ENCODE data around the gene RALGAPB.

Gene RALGAPB

GRCh38 chr20:38569747-38570525 lies 97.3 kb downstream of the RALGAPB start:
- no peak for TF ChIP-seq CTCF (IDR thresholded peaks at IDR 0.05; ENCODE audit: low read length, missing control alignments)
- no peak overlapping the region for H3K4me3 ChIP-seq (replicated peaks; ENCODE audit: low read depth, low read length)
- no peak for DNase-seq (ENCODE audit: low read depth)

- DNase-seq (ENCODE audit: low read depth), result no peak
- TF ChIP-seq CTCF (IDR thresholded peaks at IDR 0.05; ENCODE audit: low read length, missing control alignments), result no peak
- no peak overlapping the region for H3K4me3 ChIP-seq (replicated peaks; ENCODE audit: low read depth, low read length)
These were observed 100.8 kb downstream of the RALGAPB start for GRCh38 chr20:38573413-38573812.

DNA sequence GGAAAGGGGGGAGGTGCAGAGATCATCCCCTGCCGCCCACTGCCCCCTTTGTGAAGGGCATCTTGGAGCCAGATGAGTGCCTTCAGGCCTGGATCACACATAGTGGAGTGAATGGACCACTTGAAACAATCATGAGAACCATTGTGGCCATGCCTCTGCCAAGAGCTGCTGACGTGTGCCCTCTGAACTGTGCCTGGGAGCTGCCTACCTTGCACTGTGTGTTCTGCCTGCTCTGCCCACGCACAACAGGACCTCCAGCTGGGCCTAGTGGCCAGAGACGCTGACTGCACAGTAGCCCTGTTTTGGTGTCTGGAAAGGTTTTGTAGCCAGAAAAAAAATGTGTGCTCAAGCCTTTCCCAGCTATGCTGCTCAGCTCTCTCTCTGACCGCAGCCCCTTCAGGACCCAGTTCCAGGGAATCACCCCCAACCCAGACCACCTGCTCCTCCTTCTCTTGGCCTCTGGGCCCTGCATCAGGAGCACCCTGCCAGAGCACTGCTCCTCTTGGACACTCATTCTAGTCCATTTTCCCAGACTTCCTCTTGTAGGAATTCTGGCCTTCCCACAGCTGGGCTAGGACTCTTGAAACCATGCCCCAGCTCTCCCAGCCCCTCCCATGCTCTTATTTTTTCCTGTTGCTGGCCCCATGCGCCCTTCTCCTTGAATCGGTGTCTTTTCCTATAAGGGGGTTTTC lies 106.7 kb downstream of the RALGAPB start:
- no peak for DNase-seq (ENCODE audit: low read depth)
- H3K4me3 ChIP-seq (replicated peaks; ENCODE audit: low read depth, low read length), result no peak overlapping the region
- TF ChIP-seq CTCF (IDR thresholded peaks at IDR 0.05; ENCODE audit: low read length, missing control alignments), result no peak

DNA sequence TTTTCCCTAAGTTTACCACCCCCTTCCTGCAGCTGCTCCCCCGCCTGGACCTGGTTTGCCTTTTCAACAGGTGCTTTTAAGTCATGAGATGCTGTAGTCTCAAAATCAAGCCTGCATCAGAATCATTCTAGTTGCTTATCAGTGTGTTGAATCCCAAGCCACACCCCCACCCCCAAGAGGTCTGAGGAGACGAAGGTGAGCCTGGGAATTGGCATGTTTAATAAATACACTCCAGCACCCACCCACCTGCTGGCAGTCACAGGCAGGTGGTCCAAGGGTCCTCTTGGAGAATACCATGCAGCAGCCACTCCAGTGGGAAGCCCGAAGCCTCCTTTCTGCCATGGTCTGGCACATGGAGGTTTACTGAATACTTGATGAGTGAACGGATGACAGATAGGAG lies 107.3 kb downstream of the RALGAPB start:
- TF ChIP-seq CTCF (IDR thresholded peaks at IDR 0.05; ENCODE audit: low read length, missing control alignments), result no peak
- no peak for DNase-seq (ENCODE audit: low read depth)
- H3K4me3 ChIP-seq (replicated peaks; ENCODE audit: low read depth, low read length), result no peak overlapping the region

DNA sequence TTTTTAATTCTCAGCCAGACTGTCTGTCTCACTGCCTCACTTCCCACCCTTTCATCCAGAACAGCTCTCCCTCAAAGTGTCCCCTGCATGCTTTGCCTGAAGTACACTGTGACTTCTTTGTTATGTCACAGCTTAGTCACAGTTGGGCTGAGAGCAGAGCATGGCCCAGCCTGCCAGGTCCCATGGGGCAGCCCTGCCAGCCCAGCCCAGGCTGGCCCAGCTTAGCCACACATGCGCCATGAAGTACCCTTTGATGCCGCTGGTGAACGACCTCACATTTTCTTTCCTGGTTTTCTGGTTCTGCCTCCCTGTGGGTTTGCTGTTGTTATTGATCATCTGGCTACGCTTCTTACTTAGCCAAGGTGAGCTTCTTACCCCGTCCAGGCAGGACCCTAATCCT lies 108.4 kb downstream of the RALGAPB start, which contains the start of gene ADIG:
Gene ADIG, plus strand, starts transcription at position 185 of the 400 bp plus-strand sequence. Its CDS starts 54 bp downstream, at position 239.
- H3K4me3 ChIP-seq (replicated peaks; ENCODE audit: low read depth, low read length), result no peak within 1 kb of the TSS
- no peak for TF ChIP-seq CTCF (IDR thresholded peaks at IDR 0.05; ENCODE audit: low read length, missing control alignments)
- DNase-seq (ENCODE audit: low read depth), result no peak

DNA sequence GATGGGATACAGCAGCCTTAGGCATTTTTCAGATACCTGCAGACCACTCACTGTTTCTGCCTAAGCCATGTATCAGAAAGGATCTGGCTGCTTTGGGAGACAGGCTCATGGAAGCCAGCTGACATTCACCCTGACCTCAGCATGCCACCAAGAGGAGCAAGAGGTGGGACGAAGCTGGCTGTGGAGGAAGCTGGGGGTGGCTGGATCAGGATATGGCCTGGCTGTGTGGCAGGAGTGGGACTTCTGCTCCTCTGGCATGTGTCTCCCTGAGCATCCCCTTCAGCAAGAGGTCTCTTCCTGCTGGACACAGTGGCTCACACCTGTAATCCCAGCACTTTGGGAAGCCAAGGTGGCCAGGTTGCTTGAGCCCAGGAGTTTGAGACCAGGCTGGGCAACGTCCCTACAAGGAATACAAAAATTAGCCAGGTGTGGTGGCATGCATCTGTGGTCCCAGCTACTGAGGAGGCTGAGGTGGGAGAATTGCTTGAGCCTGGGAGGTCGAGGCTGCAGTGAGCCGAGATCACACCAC lies 109.3 kb downstream of the RALGAPB start:
- H3K4me3 ChIP-seq (replicated peaks; ENCODE audit: low read depth, low read length), result no peak overlapping the region
- TF ChIP-seq CTCF (IDR thresholded peaks at IDR 0.05; ENCODE audit: low read length, missing control alignments), result no peak
- no peak for DNase-seq (ENCODE audit: low read depth)

Measured in fibroblast of pulmonary artery (primary cell).